Measurements from ENCODE around the gene SPOCK1.

Gene SPOCK1

GRCh38 chr5:137134920-137135532, 364.1 kb downstream of the SPOCK1 start:
- DNase-seq (ENCODE audit: extremely low read depth, insufficient read length): no peak
- Histone ChIP-seq H3K27me3 (replicated peaks; ENCODE audit: control insufficient read depth, insufficient read depth, low read length) (no peaks in the 10 kb centered on the region; the same call in 1 of the 2 replicates), H3K36me3 (ENCODE audit: control insufficient read depth, insufficient read depth, low read length) (no peaks in the 10 kb centered on the region), H3K4me3 (replicated peaks; ENCODE audit: low read depth, low read length) (no peak overlapping the region)
- no peak for TF ChIP-seq CTCF (IDR thresholded peaks at IDR 0.05; ENCODE audit: insufficient read depth, low read length, poor library complexity, severe bottlenecking)

GRCh38 chr5:137129886-137130680, 369.0 kb downstream of the SPOCK1 start:
- DNase-seq (ENCODE audit: extremely low read depth, insufficient read length): no peak
- no peaks in the 10 kb centered on the region for H3K36me3 ChIP-seq (ENCODE audit: control insufficient read depth, insufficient read depth, low read length)
- peaks cover 1% of the 10 kb centered on the region; the same call in 1 of the 2 replicates for H3K27me3 ChIP-seq (replicated peaks; ENCODE audit: control insufficient read depth, insufficient read depth, low read length)
- H3K4me3 ChIP-seq (replicated peaks; ENCODE audit: low read depth, low read length): no peak overlapping the region
- no peak for TF ChIP-seq CTCF (IDR thresholded peaks at IDR 0.05; ENCODE audit: insufficient read depth, low read length, poor library complexity, severe bottlenecking)

- Histone ChIP-seq H3K4me3 (replicated peaks; ENCODE audit: low read depth, low read length) (no peak overlapping the region), H3K36me3 (ENCODE audit: control insufficient read depth, insufficient read depth, low read length) (no peaks in the 10 kb centered on the region), H3K27me3 (replicated peaks; ENCODE audit: control insufficient read depth, insufficient read depth, low read length) (peaks cover 1% of the 10 kb centered on the region)
- no peak for TF ChIP-seq CTCF (IDR thresholded peaks at IDR 0.05; ENCODE audit: insufficient read depth, low read length, poor library complexity, severe bottlenecking)
- DNase-seq (ENCODE audit: extremely low read depth, insufficient read length): no peak
These were observed 371.1 kb downstream of the SPOCK1 start for GRCh38 chr5:137128012-137128411.

GRCh38 chr5:137126829-137127228, 372.3 kb downstream of the SPOCK1 start:
- Histone ChIP-seq H3K27me3 (replicated peaks; ENCODE audit: control insufficient read depth, insufficient read depth, low read length) (peaks cover 3% of the 10 kb centered on the region; the same call in 1 of the 2 replicates), H3K4me3 (replicated peaks; ENCODE audit: low read depth, low read length) (no peak overlapping the region), H3K36me3 (ENCODE audit: control insufficient read depth, insufficient read depth, low read length) (no peaks in the 10 kb centered on the region)
- no peak for DNase-seq (ENCODE audit: extremely low read depth, insufficient read length)
- no peak for TF ChIP-seq CTCF (IDR thresholded peaks at IDR 0.05; ENCODE audit: insufficient read depth, low read length, poor library complexity, severe bottlenecking)

GRCh38 chr5:137122558-137122957, 376.6 kb downstream of the SPOCK1 start:
- no peak for TF ChIP-seq CTCF (IDR thresholded peaks at IDR 0.05; ENCODE audit: insufficient read depth, low read length, poor library complexity, severe bottlenecking)
- Histone ChIP-seq H3K36me3 (ENCODE audit: control insufficient read depth, insufficient read depth, low read length) (no peaks in the 10 kb centered on the region), H3K4me3 (replicated peaks; ENCODE audit: low read depth, low read length) (no peak overlapping the region), H3K27me3 (replicated peaks; ENCODE audit: control insufficient read depth, insufficient read depth, low read length) (peaks cover 4% of the 10 kb centered on the region; the same call in 1 of the 2 replicates)
- no peak for DNase-seq (ENCODE audit: extremely low read depth, insufficient read length)
